HepG2 (cell line): ENCODE measurements around the gene ROBO3.

Source experiments
- CBX1 ChIP-seq: IDR thresholded peaks from one replicate; pipeline ENCODE4 v1.6.1; 2016; ENCODE audit warnings: antibody characterized with exemption, low read depth
- CENPT ChIP-seq: sonication (generic); formaldehyde crosslinking; IDR thresholded peaks from 2 replicates; pipeline ENCODE4 v1.8.0; 2022; ENCODE audit warnings: low read depth, mild to moderate bottlenecking, moderate library complexity, missing genetic modification reagents
- LBX2 ChIP-seq: sonication (generic); formaldehyde crosslinking; IDR thresholded peaks from 2 replicates; pipeline ENCODE4 v1.5.0; 2020; ENCODE audit warnings: missing genetic modification reagents, mild to moderate bottlenecking, borderline replicate concordance
- MAFF ChIP-seq: IDR thresholded peaks from 2 replicates; pipeline ENCODE4 v1.6.1; 2011; ENCODE audit warnings: low read depth, low read length, improper control_type of control experiment
- MTF2 ChIP-seq: sonication (generic); formaldehyde crosslinking; IDR thresholded peaks from 2 replicates; pipeline ENCODE4 v1.5.0; 2020; ENCODE audit warnings: missing genetic modification reagents, borderline replicate concordance
- POLR2A ChIP-seq, 2 experiments: IDR thresholded peaks; 2 replicates each; pipeline ENCODE4 v1.6.1; 2011; ENCODE audit warnings: low read depth in 2 of 2, low read length in 2 of 2, mild to moderate bottlenecking in 1 of 2, moderate library complexity in 1 of 2; ENCODE audit not compliant: insufficient read depth in 1 of 2
- SUZ12 ChIP-seq: fragments of 150-350 bp; IDR thresholded peaks from 2 replicates; pipeline ENCODE4 v1.6.1; 2014; ENCODE audit warnings: low read depth, low read length
- ZNF776 ChIP-seq: sonication (generic); formaldehyde crosslinking; IDR thresholded peaks from 2 replicates; pipeline ENCODE4 v1.4.0; 2020; ENCODE audit warnings: mild to moderate bottlenecking, missing genetic modification reagents
- TF ChIP-seq, protein P1 (sequence below): sonication (generic); formaldehyde crosslinking; IDR thresholded peaks from 2 replicates; pipeline ENCODE4 v1.5.0; 2020; ENCODE audit warnings: mild to moderate bottlenecking, missing genetic modification reagents, moderate library complexity

- TF ChIP-seq ZNF776 (CRISPR knock-in tag) (no peak), CBX1 (no peak), MAFF (no peak), CENPT (CRISPR knock-in tag) (no peak), SUZ12 (no peak), POLR2A (IDR thresholded peaks at IDR 0.05; ENCODE audit: insufficient read depth in 1 of 2, low read depth in 2 of 2, low read length in 2 of 2) (no peak), MTF2 (CRISPR knock-in tag) (no peak), LBX2 (CRISPR knock-in tag) (no peak)
- TF ChIP-seq, protein P1, sequence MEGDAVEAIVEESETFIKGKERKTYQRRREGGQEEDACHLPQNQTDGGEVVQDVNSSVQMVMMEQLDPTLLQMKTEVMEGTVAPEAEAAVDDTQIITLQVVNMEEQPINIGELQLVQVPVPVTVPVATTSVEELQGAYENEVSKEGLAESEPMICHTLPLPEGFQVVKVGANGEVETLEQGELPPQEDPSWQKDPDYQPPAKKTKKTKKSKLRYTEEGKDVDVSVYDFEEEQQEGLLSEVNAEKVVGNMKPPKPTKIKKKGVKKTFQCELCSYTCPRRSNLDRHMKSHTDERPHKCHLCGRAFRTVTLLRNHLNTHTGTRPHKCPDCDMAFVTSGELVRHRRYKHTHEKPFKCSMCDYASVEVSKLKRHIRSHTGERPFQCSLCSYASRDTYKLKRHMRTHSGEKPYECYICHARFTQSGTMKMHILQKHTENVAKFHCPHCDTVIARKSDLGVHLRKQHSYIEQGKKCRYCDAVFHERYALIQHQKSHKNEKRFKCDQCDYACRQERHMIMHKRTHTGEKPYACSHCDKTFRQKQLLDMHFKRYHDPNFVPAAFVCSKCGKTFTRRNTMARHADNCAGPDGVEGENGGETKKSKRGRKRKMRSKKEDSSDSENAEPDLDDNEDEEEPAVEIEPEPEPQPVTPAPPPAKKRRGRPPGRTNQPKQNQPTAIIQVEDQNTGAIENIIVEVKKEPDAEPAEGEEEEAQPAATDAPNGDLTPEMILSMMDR (CRISPR knock-in tag) = no peak
These were observed 12.9 kb downstream of the ROBO3 start for GRCh38 chr11:124877910-124878758.
